Cardiac muscle cell (in vitro differentiated cells and primary cell): ENCODE results near the gene C2orf92. TPM values are rescaled to one million over a fixed set of nuclear protein-coding genes. Genes with fewer than 3 reads are reported as not detected.

ENCODE experiments used
- DNase-seq, 2 donors: peaks; one replicate each; pipeline versions ENCODE4 v3.0.0 to v3.0.0-alpha.2; 2010 to 2017; ENCODE audit warnings: low read depth in 1 of 2, low spot score in 1 of 2
- H3K27ac ChIP-seq: fragments of 200-600 bp; sonication (generic); 2 replicates; pipeline ENCODE4 v1.5.1; 2016
- H3K27me3 ChIP-seq: fragments of 200-600 bp; sonication (generic); 2 replicates; pipeline ENCODE4 v1.6.0; 2016; ENCODE audit warnings: control low read depth
- H3K36me3 ChIP-seq: fragments of 200-600 bp; sonication (generic); 2 replicates; pipeline ENCODE4 v1.5.1; 2016; ENCODE audit warnings: control low read depth
- H3K4me1 ChIP-seq: fragments of 200-600 bp; sonication (generic); 2 replicates; pipeline ENCODE4 v1.8.1; 2017; ENCODE audit warnings: low read depth, mild to moderate bottlenecking, mixed run types
- H3K4me3 ChIP-seq: fragments of 200-600 bp; sonication (generic); 2 replicates; pipeline ENCODE4 v1.5.1; 2016; ENCODE audit warnings: mild to moderate bottlenecking
- H3K9me3 ChIP-seq: fragments of 200-600 bp; sonication (generic); 2 replicates; pipeline ENCODE4 v1.5.1; 2017; ENCODE audit warnings: low read depth, mild to moderate bottlenecking, control low read depth
- polyA plus RNA-seq: library from polyadenylated mRNA; unstranded; fragments of >200 nt; fragmentation: Nextera tagmentation; extraction: Ambion mirVana; gene quantifications from 2 replicates; pipeline ENCODE4 v1.2.1, GENCODE V29; 2016
- total RNA-seq: library from RNA; depleted of rRNA; stranded (reverse); fragments of >200 nt; gene quantifications from 2 replicates; pipeline ENCODE4 v1.2.3, GENCODE V29; 2016
- TF ChIP-seq, protein P1 (sequence below): IDR thresholded peaks from 2 replicates; pipeline ENCODE4 v1.5.1; 2012; ENCODE audit warnings: low read depth, mild to moderate bottlenecking, low read length

C2orf92 gene
- total and polyA plus RNA-seq, 2 experiments from 2014 or later, result 6.7 to 9.4 TPM

DNA sequence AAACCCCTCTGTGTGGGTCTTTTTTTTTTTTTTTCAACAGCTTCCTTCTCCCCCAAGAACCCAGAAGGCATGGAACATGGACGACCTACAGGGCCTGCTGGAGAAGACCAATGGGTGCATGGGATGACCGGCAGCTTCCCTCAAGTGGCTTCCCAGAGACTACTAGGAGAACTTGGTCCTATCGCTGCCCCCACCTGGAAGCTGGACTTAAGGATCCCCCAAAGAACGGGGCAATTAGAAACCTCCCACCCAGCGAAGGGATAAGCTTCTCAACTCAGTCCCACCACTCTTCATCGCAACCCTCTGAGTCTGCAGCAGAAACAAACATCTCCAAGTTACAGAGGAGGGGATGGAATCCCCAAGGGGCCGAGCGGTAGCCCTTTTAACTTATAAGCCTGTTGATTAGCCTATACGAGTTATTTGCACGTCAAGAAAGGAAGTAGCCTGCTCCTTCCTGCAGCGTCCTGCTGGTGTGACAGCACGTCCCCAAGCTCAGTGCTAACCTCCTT, 7.1 kb upstream of the C2orf92 start:
- peaks cover 10% of the 10 kb centered on the region for H3K36me3 ChIP-seq
- no peak for DNase-seq
- peaks cover 8% of the 10 kb centered on the region for H3K4me1 ChIP-seq

DNA sequence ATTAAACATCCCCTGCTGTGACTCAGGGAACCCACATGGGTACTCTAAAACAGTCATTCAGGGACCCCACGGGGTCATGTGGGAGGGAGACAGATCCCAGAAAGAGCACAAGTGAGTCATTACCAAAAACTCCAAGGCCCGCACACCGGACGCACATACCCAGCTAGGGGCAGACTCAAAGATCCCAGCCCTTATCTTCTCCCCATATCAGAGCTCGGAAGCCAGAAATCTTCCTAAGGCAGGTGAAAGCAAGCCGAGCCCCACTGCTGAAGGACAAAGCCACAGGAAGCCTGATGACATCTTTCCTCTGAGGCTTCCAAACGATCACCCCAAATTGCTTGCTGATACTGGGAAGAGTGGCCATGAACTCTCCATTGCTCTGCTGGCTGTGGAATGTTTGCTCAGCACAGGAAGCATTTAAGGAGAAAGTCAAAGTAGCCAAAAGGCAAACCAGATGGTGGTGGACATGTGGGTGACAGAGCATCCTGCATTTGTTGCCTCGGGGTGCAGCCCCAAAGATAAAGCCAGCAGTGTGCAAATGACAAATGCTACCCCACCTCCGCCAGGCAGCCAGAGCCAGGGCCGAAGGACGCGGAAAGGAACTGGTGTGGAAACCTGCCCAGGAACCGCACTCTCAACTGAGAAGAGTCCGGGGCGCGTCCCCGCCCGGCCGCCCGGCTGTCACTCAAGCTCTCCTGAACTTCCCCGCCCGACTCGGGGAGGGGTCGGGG, 6.5 kb upstream of the C2orf92 start:
- TF ChIP-seq, protein P1, sequence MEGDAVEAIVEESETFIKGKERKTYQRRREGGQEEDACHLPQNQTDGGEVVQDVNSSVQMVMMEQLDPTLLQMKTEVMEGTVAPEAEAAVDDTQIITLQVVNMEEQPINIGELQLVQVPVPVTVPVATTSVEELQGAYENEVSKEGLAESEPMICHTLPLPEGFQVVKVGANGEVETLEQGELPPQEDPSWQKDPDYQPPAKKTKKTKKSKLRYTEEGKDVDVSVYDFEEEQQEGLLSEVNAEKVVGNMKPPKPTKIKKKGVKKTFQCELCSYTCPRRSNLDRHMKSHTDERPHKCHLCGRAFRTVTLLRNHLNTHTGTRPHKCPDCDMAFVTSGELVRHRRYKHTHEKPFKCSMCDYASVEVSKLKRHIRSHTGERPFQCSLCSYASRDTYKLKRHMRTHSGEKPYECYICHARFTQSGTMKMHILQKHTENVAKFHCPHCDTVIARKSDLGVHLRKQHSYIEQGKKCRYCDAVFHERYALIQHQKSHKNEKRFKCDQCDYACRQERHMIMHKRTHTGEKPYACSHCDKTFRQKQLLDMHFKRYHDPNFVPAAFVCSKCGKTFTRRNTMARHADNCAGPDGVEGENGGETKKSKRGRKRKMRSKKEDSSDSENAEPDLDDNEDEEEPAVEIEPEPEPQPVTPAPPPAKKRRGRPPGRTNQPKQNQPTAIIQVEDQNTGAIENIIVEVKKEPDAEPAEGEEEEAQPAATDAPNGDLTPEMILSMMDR, result no peak
- DNase-seq, result peak; percentile 14 to 81
- Histone ChIP-seq H3K9me3 (no peaks in the 10 kb centered on the region), H3K36me3 (peaks cover 6% of the 10 kb centered on the region), H3K27me3 (no peaks in the 10 kb centered on the region), H3K4me3 (peak overlapping the region; percentile 70), H3K27ac (peak overlapping the region; percentile 96), H3K4me1 (peaks cover 8% of the 10 kb centered on the region)

More for the DNA sequence above, 7.1 kb upstream of the C2orf92 start:
- TF ChIP-seq, protein P1, result no peak
- Histone ChIP-seq H3K27me3 (no peaks in the 10 kb centered on the region), H3K9me3 (no peaks in the 10 kb centered on the region), H3K27ac (peak overlapping the region; percentile 96), H3K4me3 (peak overlapping the region; percentile 70)

DNA sequence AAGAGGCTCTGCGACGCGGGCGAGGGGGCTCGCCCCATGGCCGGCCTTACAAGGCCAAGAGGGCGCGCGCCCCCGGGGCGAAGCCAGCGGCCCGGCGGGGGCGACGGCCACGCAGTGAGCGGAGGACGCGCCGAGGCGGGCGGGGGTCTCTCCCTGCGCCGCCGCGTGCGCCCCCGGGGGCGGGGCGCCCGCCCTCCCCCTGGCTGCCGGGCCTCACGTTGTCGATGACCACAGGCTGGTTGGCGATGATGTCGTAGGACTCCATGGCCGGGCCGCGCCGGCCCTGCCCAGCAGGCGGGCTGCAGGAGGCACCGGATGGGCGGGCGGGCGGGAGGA, 5.9 kb upstream of the C2orf92 start:
- peak in 1 of 2 donors; percentile 89 for DNase-seq
- TF ChIP-seq, protein P1, result no peak
- H3K27me3 ChIP-seq, result no peaks in the 10 kb centered on the region
- H3K9me3 ChIP-seq, result no peaks in the 10 kb centered on the region
- peaks cover 8% of the 10 kb centered on the region for H3K4me1 ChIP-seq
- peak overlapping the region; percentile 96 for H3K27ac ChIP-seq
- peak overlapping the region; percentile 70 for H3K4me3 ChIP-seq
- H3K36me3 ChIP-seq, result peaks cover 3% of the 10 kb centered on the region

DNA sequence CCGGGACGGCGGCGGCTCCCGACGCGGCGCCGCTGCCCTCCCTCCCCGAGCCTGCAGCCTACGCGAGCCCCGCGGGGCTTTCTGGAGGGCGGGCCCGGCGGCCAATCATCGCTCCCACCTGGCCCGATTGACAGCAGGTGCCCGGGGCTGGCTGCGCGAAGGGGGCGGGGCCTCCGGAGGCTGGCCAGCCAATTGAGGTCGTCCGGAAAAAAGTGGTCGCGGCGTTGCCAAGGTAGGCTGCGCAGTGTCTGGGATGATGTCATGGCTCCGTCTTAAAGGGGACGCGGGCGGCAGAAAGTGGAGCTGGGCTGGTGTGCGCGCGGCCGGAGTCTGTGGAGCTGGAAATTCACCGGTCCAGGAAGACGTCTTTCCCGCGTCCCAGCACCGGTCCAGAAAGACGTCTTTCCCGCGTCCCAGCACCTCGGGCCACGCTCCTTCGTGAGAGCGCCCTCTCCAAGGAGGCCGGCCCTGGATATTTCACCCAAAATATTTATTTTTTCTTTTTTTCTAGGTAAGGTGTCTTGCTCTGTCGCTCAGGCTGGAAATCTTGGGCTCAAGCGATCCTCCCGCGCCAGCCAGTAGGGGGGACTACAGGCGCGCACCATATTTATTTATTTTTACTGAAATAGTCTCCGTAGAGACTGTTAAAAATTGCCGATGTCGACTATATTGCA, 5.4 kb upstream of the C2orf92 start, which contains the start of gene ACTR1B:
TSS of gene ACTR1B (minus strand) at position 83 of the 674 bp plus-strand sequence. CDS start 154 bp downstream, outside the sequence.
- TF ChIP-seq, protein P1, result peak; percentile 62
- peaks cover 8% of the 10 kb centered on the region for H3K4me1 ChIP-seq
- H3K27me3 ChIP-seq, result no peaks in the 10 kb centered on the region
- no peaks in the 10 kb centered on the region for H3K36me3 ChIP-seq
- H3K27ac ChIP-seq, result peak within 1 kb of the TSS; percentile 96
- peak; percentile 99 for DNase-seq
- H3K9me3 ChIP-seq, result no peaks in the 10 kb centered on the region
- H3K4me3 ChIP-seq, result peak within 1 kb of the TSS; percentile 70

DNA sequence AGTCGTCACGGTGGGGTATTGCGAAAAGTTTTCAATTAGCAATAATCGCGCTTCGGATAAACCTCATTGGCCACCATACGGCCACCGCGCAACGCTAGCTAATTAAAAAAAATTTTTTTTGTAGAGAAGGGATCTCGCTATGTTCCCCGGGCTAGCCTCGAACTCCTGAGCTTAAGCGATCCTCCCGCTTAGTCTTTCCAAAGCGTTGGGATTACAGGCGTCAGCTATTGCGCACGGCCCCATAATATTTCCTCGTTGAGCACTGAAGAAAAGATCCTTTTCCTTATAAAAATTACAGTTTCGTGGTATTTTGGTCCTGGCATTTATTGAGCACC, 4.9 kb upstream of the C2orf92 start:
- Histone ChIP-seq H3K36me3 (no peaks in the 10 kb centered on the region), H3K4me1 (peaks cover 8% of the 10 kb centered on the region), H3K9me3 (no peaks in the 10 kb centered on the region), H3K27me3 (no peaks in the 10 kb centered on the region), H3K27ac (peak overlapping the region; percentile 96), H3K4me3 (peak overlapping the region; percentile 70)
- DNase-seq, result no peak
- TF ChIP-seq, protein P1, result no peak
